Measurements from ENCODE around the gene ZNF385A.
"Not testable (repeated sequence)": the region's sequence is repeated elsewhere in the genome, so short reads cannot be mapped to it uniquely, and the experiment has no call there.

Gene ZNF385A

GRCh38 chr12:54372113-54372806, 12.3 kb downstream of the ZNF385A start:
- no peak for DNase-seq

GRCh38 chr12:54371328-54372112, 13.0 kb downstream of the ZNF385A start:
- DNase-seq: no peak

GRCh38 chr12:54370171-54370730, 14.3 kb downstream of the ZNF385A start:
- no peak for DNase-seq

DNA sequence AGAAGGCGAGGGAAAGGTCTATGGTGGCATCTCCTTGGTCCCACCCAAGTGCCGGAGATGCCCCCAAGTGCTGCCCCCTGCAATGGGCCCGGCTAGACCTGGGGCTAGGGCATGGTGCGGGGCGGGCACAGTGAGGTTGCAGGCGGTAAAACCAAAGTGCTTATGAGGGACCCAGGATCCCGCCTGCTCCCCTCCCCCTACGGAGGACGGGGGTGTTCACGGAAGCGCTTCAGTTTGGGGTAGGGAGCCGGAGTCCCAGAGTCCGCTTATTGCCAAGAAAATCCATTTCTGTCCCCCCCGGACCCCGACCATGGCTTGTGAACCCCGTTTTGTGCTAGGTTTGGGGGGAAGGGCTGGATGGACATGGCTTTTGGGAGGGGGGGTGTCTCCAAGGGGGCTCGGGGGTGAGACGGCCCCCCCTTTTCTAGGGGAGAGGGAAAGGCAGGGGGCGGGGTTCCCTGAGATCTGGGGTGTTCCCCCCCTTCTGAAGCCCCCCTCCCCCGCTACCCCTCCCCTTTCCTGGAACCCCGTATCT, 14.9 kb downstream of the ZNF385A start:
- no peak for DNase-seq

DNA sequence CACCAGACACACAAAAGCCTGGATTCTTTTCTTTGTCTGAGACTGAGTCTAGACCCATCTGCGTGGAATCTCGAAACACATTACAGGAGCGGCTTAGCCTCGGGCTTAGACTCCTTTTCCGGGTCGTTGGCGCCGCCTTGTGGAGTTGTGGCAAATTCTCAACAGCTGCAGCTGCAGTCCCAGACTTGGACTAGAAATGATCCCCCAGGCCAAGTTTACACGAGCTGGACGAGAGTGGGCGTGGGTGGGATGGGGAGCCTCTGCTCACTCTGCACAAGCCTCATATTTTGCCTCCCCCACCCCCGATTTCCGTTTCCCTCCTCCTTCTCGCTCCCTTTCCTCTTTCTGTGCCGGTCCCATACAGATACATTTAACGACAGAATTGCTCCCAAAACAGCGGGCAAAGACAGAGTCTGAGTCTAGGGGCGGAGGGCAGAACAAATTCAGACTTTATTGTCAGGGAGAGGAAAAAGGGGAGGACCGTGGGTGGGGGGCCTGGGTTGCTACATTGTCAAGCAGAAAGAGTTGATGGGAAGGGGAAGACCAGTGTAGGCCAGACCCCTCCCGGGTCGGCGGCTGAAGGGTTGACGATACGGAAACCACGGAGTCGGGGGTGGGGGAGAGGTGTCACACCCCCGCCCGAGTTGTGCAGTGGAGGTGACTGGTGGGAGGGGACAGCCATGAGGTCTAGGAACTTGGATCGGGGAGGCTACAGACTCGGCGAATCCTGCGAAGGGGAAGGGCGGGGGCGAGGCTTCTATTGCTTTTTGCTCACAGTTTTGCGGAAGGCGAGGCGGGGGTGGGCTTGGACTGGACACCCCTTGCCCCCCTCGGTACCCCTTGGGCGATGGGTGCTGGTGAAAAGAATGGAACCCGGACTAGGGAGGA, 15.6 kb downstream of the ZNF385A start:
- DNase-seq: no peak

DNA sequence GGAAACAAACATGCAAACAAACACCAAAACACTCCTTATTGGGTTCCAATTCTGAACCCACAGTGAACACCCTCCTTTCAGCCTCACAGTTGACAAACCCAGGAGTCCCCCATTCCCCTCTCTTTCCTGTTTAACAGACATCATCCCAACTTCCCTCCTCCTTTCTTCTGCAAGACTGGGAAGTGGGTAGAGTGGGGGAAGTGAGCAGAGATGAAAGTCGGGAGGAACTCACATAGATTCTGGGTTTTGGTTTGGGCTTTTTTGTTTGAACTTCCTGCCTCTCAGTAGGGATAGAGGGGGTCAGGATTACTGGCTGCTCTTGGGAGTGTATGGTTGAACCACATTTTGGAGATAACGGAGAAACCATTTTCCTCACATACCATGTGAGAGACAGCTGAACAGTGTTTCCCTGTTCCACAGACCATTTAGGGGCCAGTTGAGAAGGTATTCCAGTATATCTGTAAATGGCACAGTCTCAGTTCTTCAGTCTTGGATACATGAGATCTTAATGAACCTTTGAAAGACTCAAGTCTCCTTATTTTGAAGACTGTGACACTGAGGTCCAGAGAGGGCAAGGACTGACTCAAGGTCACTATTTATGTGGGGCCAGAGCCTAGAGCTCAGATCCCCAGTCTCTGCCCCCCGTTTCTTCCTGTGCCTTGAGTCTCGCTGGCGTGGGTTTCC, 16.4 kb downstream of the ZNF385A start:
- no peak for DNase-seq

- DNase-seq: no peak
Measured at GRCh38 chr12:54364413-54364812, 20.1 kb downstream of the ZNF385A start, which contains the start of gene GPR84. GPR84 (minus strand) TSS chr12:54364486; CDS start chr12:54363851, 635 bp downstream.

- no peak for DNase-seq
Measured at GRCh38 chr12:54363618-54364017, 20.9 kb downstream of the ZNF385A start.

GRCh38 chr12:54363047-54363446, 21.5 kb downstream of the ZNF385A start:
- no peak for DNase-seq

- peak; percentile 41 for DNase-seq
Measured at GRCh38 chr12:54360717-54361456, 23.6 kb downstream of the ZNF385A start.

DNA sequence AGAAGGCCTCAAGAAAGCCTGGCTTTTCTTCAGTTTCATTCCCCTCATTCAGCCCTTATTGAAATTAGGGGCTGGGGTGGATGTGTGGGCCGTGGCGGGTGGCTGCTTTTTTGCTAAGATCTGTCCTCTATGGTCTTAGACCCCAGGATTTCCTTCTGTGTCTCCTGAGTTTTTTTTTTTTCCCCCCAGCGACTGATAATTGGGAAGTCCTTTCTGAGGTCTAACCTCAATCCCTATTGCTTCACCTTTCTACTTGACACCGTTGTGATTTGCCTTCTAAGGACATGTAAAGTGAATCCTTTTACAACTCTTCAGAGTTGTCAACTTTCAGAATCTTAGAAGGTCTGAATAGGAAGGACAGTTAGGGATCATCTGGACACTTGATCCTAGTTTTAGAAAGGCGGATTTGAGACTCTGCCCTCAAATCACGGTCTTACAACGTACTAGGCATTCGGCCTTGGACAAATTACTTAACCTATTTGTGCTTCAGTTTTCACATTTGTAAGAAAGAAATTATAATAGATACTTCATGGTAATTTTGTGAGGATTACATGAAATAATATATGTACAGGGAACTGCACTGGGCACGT, 24.7 kb downstream of the ZNF385A start:
- no peak for DNase-seq

- peak; percentile 98 for DNase-seq
Measured at GRCh38 chr12:54358945-54359761, 25.4 kb downstream of the ZNF385A start.

- DNase-seq: peak; percentile 46
Measured at GRCh38 chr12:54358191-54358944, 26.2 kb downstream of the ZNF385A start.

GRCh38 chr12:54357506-54358190, 26.9 kb downstream of the ZNF385A start:
- no peak for DNase-seq

- DNase-seq: no peak
Measured at GRCh38 chr12:54356951-54357356, 27.6 kb downstream of the ZNF385A start.

GRCh38 chr12:54356228-54356627, 28.3 kb downstream of the ZNF385A start:
- no peak for DNase-seq

DNA sequence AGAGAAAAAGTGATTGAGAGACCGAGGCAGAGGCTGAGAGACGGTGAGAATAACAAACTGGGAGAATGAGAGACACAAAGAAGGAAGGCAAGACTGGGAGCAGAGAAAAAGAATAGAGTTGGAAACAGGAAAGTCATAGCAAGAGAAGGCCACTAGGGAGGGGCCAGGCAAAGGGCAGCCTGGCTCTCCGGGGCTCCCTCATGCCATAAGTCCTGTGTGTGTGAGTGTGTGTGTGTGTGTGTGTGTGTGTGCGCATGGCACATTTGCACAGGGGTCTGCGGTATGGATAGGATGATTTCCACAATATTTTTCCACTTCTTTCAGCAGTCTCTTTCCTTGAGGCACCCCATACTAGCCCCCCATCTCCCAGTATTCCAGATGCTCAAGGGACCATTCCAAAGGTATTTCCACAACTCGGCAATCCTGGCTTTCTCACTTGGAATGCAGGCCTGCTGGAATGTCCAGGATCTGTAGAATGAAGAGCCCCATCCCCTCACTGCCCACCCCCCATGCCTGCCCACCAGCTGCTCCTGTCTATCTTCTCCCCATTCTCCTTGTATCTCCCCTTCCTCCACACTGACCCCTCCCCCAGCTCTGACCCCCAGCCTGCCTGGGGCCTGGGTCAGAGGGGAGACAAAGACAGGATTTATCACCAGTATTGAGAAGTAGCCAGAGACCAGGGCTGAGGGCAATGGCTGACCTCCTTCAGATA, 29.3 kb downstream of the ZNF385A start:
- no peak for DNase-seq

DNA sequence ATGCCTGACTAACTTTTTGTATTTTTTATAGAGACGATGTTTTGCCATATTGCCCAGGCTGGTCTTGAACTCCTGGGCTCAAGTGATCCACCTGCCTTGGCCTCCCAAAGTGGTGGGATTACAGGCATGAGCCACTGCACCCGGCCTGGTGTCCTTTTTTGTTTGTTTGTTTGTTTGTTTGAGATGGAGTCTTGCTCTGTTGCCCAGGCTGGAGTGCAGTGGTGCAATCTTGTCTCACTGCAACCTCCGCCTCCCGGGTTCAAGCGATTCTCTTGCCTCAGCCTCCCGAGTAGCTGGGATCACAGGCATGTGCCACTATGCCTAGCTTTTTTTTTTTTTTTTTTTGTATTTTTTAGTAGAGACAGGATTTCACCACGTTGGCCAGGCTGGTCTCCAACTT, 30.3 kb downstream of the ZNF385A start:
- DNase-seq: not testable (repeated sequence)
